ENCODE measurements around the gene MPEG1.

The MPEG1 gene

DNA sequence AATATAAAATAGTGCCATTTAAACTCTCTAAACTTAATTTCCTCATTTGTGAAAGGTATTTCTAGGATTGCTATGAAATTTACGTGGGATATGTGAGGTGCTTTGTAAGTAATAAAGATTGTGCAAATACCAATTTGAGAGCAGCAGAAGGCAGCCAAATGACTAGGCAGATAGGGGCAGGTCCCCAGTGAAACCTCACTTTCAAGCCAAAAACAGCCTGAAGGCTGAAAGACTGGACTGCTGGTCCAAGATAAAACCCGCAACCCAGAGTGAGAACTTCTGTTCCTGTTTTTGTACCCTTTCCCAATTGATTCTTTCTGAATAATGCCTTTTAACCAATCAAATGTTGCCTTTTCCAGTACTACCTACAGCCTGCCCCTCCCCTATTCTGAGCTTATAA is 33.6 kb downstream of the MPEG1 start:
- no peak for DNase-seq (ENCODE audit: low read depth, low spot score)
- H3K4me3 ChIP-seq (ENCODE audit: low read depth, low read length) = no peak overlapping the region
- in situ Hi-C loops (cut with HindIII; ENCODE audit: low sequenced_read_pairs) = no loop called here
- TF ChIP-seq, protein P1, sequence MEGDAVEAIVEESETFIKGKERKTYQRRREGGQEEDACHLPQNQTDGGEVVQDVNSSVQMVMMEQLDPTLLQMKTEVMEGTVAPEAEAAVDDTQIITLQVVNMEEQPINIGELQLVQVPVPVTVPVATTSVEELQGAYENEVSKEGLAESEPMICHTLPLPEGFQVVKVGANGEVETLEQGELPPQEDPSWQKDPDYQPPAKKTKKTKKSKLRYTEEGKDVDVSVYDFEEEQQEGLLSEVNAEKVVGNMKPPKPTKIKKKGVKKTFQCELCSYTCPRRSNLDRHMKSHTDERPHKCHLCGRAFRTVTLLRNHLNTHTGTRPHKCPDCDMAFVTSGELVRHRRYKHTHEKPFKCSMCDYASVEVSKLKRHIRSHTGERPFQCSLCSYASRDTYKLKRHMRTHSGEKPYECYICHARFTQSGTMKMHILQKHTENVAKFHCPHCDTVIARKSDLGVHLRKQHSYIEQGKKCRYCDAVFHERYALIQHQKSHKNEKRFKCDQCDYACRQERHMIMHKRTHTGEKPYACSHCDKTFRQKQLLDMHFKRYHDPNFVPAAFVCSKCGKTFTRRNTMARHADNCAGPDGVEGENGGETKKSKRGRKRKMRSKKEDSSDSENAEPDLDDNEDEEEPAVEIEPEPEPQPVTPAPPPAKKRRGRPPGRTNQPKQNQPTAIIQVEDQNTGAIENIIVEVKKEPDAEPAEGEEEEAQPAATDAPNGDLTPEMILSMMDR (IDR thresholded peaks at IDR 0.05; ENCODE audit: low read depth, low read length) = no peak

GRCh38 chr11:59178402-59178801 is 34.3 kb downstream of the MPEG1 start:
- TF ChIP-seq, protein P1 (IDR thresholded peaks at IDR 0.05; ENCODE audit: low read depth, low read length) = no peak
- in situ Hi-C loops (cut with HindIII; ENCODE audit: low sequenced_read_pairs) = no loop called here
- DNase-seq (ENCODE audit: low read depth, low spot score) = no peak
- H3K4me3 ChIP-seq (ENCODE audit: low read depth, low read length) = no peak overlapping the region

DNA sequence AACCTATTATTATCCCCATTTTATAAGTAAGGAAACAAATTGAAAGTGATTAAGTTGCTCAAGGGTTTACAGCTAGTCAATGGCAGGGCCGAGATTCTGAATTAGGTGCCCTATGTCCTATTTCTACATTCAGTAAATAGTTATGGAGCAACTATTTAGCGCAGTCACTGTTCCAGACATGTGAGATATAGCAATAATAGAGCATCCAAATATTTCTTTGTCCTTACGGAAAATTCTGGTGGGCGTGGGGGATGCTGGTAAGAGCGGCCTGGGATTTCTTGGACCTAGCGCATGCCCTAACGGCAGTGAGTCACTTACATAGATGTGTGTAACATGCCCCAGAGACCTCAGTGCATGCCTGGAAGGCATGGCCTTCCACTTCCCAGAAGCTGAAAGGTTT is 36.4 kb downstream of the MPEG1 start:
- no peak for DNase-seq (ENCODE audit: low read depth, low spot score)
- TF ChIP-seq, protein P1 (IDR thresholded peaks at IDR 0.05; ENCODE audit: low read depth, low read length) = no peak
- in situ Hi-C loops (cut with HindIII; ENCODE audit: low sequenced_read_pairs) = no loop called here
- H3K4me3 ChIP-seq (ENCODE audit: low read depth, low read length) = no peak overlapping the region

DNA sequence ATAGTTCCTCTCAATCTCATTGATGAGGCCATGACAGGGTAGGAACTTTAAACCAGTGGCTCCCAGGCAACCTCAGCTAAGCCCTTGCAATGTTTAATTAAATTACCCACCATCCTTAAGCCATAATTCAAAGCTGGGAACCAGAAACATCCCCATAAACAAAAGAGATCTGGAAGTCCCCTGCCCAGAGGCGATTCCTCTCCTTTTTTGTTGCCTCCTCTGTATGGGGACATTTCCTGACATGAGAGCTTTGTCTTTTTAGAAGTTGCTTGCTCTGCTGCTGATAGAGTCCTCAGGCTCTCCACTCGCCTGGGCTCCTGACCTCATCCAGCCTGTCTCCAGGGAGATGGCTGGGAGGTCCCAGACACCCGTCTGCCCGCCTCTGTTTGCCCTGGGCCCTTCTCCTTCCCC is 37.6 kb downstream of the MPEG1 start:
- no peak overlapping the region for H3K4me3 ChIP-seq (ENCODE audit: low read depth, low read length)
- in situ Hi-C loops (cut with HindIII; ENCODE audit: low sequenced_read_pairs) = no loop called here
- TF ChIP-seq, protein P1 (IDR thresholded peaks at IDR 0.05; ENCODE audit: low read depth, low read length) = no peak

DNA sequence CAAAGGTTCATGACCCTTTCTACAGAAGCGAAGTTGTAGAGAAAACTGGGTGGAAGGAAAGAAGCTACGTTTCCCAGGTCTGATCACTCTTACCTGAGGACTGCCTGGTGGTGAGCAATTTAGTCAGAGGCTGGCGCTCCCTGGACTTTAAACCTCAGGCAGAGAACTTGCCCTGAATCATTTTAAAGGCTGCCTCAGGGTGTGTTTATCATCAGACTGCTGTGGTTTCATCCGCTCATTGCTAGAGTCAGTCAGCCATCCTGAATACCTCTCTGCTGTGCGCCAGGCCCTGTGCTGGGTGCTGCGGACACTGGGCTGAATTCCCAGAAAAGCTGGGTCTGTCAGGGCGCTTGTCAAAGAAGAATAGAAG is 38.1 kb downstream of the MPEG1 start:
- TF ChIP-seq, protein P1 (IDR thresholded peaks at IDR 0.05; ENCODE audit: low read depth, low read length) = no peak
- DNase-seq (ENCODE audit: low read depth, low spot score) = no peak
- H3K4me3 ChIP-seq (ENCODE audit: low read depth, low read length) = no peak overlapping the region
- in situ Hi-C loops (cut with HindIII; ENCODE audit: low sequenced_read_pairs) = no loop called here

More for the DNA sequence above, 37.6 kb downstream of the MPEG1 start:
- DNase-seq (ENCODE audit: low read depth, low spot score) = no peak

DNA sequence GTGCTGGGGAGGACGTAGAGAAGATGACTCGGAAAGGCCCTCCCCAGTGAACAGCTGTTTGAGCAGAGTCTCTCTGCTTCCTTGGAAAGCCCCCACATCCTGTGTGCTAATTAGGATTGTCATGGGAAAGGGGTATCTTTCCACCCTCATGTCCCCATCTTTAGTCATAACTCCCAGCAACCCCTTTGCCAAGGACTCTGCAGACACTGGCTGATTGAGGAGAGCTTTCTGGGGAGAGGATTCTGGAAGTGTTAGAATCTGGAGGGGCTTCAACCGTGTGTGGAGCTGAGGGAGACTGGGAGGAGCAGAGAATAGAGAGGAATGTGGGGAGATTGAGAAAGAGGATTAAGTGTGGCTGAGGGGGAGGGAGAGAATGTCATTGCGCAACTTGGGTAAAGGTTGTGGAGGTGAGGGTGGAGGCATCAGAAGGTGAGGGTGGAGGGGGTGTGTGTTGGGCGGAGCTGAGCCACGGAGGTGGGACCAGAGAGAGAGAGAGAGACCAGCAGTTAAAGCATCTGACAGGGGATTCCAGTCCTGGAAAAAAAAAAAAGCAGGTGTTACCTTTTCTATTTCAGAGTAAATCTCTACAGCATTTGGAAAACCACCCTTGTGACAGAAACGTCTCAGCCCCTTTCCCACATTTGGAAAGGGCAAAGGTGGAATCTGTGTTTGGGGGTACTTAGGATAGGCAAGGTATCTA is 38.6 kb downstream of the MPEG1 start:
- in situ Hi-C loops (cut with HindIII; ENCODE audit: low sequenced_read_pairs) = no loop called here
- TF ChIP-seq, protein P1 (IDR thresholded peaks at IDR 0.05; ENCODE audit: low read depth, low read length) = no peak
- no peak for DNase-seq (ENCODE audit: low read depth, low spot score)
- no peak overlapping the region for H3K4me3 ChIP-seq (ENCODE audit: low read depth, low read length)

Measured in astrocyte of the spinal cord (primary cell).